Stomach smooth muscle (tissue), 2 donors: Measurements from ENCODE around the gene JCAD.
"Not testable (repeated sequence)": the region's sequence is repeated elsewhere in the genome, so short reads cannot be mapped to it uniquely, and the experiment has no call there.

Source experiments
- H3K27ac ChIP-seq: one replicate; pipeline ENCODE4 v1.7.0; 2013; ENCODE audit warnings: mild to moderate bottlenecking, low read length, inconsistent platforms
- H3K27me3 ChIP-seq, 2 donors: one replicate each; pipeline ENCODE4 v1.7.0; 2013; ENCODE audit warnings: low read length in 2 of 2; ENCODE audit not compliant: insufficient read depth in 2 of 2, control insufficient read depth in 1 of 2
- H3K36me3 ChIP-seq, 2 donors: one replicate each; pipeline ENCODE4 v1.7.0; 2013; ENCODE audit warnings: low read length in 2 of 2; ENCODE audit not compliant: control insufficient read depth in 2 of 2, insufficient read depth in 2 of 2
- H3K4me1 ChIP-seq: one replicate; pipeline ENCODE4 v1.7.0; 2013; ENCODE audit warnings: low read length; ENCODE audit not compliant: control insufficient read depth, insufficient read depth
- H3K4me3 ChIP-seq, 2 donors: one replicate each; pipeline ENCODE4 v1.7.0; 2013; ENCODE audit warnings: low read length in 2 of 2
- H3K9ac ChIP-seq, 2 donors: one replicate each; pipeline ENCODE4 v1.7.0; 2013; ENCODE audit warnings: low read length in 2 of 2, mild to moderate bottlenecking in 1 of 2
- H3K9me3 ChIP-seq, 2 donors: one replicate each; pipeline ENCODE4 v1.7.0; 2013; ENCODE audit warnings: low read length in 2 of 2; ENCODE audit not compliant: control insufficient read depth in 2 of 2
- donor health status: healthy.
- donor health status: Pancreatic carcinoma.

Gene JCAD

DNA sequence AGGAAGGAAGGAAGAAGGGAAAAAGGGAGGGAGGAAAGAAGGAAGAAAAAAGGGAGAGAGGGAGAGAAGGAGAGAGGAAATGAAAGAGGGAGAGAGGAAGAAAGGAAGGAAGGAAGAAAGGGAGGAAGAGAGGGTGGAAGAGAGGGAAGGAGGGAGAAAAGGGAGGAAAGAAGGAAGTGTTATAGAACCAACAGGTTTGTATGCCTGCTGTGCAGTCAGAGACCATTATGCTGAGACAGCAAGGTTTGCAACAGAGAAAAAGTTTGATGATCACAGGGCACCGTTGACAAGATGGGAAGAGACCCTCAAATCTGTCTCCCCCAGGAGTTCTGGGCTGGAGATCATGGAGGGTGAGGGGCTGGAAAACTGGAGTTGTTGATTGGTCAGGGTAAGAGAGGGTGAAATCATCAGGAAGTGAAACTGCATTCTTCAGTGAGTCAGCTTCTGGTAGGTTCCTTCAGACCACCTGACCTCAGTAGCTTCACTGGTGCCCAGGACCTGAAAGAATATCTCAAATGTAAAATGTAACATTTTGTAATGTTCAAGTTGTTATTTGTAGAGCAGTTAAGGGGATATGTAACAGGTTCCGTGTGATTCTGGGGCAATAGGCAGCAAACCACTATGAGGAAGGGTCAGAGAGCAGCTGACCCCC is 76.3 kb downstream of the JCAD start:
- Histone ChIP-seq H3K9ac (no peak overlapping the region), H3K27me3 (no peaks in the 10 kb centered on the region), H3K4me3 (no peak overlapping the region), H3K4me1 (no peaks in the 10 kb centered on the region), H3K27ac (no peak overlapping the region), H3K36me3 (no peaks in the 10 kb centered on the region), H3K9me3 (peaks cover 3 to 6% of the 10 kb centered on the region in 2 donors)

DNA sequence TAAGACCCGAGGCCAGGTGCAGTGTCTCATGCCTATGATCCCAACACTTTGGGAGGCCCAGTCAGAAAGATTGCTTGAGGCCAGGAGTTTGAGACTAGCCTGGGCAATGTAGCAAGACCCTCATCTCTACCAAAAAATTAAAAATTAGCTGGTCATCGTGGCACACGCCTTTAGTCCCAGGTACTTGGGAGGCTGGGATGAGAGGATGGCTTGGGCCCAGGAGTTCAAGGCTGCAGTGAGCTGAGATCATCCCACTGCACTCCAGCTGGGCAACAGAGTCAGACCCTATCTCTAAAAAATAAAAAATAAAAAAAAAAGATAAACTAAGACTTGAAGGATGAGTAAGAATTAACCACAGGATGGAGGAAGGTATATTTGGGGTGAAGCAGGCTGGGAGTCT is 77.9 kb downstream of the JCAD start:
- no peak overlapping the region for H3K27ac ChIP-seq
- H3K4me3 ChIP-seq: no peak overlapping the region
- H3K4me1 ChIP-seq: peaks cover 2% of the 10 kb centered on the region
- no peaks in the 10 kb centered on the region for H3K36me3 ChIP-seq
- H3K27me3 ChIP-seq: no peaks in the 10 kb centered on the region
- peaks cover 3 to 6% of the 10 kb centered on the region in 2 donors for H3K9me3 ChIP-seq
- H3K9ac ChIP-seq: no peak overlapping the region

DNA sequence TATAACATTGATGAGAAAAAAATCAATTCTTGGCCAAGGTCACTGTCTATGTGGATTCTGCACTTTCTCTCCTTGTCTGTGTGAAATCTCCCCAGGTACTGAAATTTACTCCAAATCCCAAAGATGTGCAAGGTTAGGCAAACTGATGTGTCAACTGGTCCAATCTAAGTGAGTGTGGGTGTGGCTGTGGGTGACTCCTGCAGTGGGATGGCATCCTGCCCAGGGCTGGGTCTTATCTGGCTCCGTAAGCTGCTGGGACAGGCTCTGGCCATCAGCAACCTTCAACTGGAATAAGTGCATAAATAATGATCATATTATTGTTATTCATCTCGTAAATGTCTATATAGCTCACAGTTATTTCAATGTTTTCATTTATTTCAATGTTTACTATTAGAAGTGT is 79.3 kb downstream of the JCAD start:
- H3K27ac ChIP-seq: no peak overlapping the region
- no peak overlapping the region for H3K4me3 ChIP-seq

DNA sequence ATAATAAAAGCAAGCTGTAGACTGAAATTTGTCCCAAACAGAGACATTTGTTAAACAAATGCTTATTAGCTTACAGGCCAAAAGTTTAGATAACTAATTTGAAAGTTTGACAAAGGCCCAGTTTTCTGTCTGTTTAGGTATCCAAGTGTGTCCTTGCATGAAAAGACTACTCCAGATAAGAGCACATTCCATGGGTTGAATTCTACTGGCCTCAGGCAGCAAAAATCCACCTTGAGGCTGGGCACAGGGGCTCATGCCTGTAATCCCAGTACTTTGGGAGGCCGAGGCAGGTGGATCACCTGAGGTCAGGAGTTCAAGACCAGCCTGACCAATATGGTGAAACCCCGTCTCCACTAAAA is 80.0 kb downstream of the JCAD start:
- H3K27ac ChIP-seq, H3K27me3 ChIP-seq, H3K9me3 ChIP-seq, H3K4me3 ChIP-seq, H3K36me3 ChIP-seq, H3K9ac ChIP-seq, H3K4me1 ChIP-seq: not testable (repeated sequence)

More for the DNA sequence above, 79.3 kb downstream of the JCAD start:
- H3K27me3 ChIP-seq: no peaks in the 10 kb centered on the region
- no peak overlapping the region for H3K9ac ChIP-seq
- peaks cover 2% of the 10 kb centered on the region for H3K4me1 ChIP-seq
- H3K36me3 ChIP-seq: no peaks in the 10 kb centered on the region
- peaks cover 3 to 6% of the 10 kb centered on the region in 2 donors for H3K9me3 ChIP-seq

DNA sequence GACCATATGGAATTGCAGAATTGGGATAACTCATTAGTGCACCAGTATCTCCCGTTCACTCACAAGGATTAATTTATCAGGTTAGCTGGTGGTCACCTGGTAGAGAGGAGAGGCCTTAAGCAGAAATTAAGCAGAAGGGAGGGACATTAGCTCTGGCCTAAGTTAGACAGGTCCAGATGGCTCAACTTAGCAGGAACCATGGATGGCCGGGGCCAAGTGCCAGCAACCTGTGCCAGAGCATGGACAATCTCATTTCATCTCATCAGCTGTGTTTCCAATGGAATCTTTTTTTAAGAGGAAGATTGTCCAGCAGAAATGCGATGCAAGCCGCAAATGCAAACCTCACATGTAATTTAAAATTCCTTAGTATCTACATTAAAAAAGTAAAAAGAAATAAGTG is 82.2 kb downstream of the JCAD start:
- Histone ChIP-seq H3K9me3 (no peaks in the 10 kb centered on the region), H3K9ac (no peak overlapping the region), H3K36me3 (no peaks in the 10 kb centered on the region), H3K27me3 (no peaks in the 10 kb centered on the region), H3K27ac (no peak overlapping the region), H3K4me3 (no peak overlapping the region), H3K4me1 (peaks cover 2% of the 10 kb centered on the region)

DNA sequence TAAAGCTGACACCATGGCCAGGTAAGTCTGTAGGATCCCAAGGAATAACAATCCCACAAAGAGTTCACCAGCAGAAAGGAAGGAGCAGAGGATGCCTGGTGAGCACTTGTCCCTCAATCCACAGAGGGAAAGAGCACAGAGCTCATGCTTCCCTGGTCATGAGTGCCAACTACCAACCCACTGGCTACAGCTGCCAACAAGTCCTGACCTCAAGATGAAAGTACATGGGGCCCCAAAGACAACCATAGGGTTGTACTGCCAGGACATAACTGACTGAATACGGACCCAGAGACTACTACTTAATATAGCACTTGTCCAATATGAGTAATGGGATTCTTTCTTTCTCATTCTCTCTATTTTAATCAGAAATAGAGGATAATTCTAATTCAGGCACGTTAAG is 83.3 kb downstream of the JCAD start:
- peaks cover 4% of the 10 kb centered on the region for H3K4me1 ChIP-seq
- no peaks in the 10 kb centered on the region for H3K9me3 ChIP-seq
- no peak overlapping the region for H3K27ac ChIP-seq

DNA sequence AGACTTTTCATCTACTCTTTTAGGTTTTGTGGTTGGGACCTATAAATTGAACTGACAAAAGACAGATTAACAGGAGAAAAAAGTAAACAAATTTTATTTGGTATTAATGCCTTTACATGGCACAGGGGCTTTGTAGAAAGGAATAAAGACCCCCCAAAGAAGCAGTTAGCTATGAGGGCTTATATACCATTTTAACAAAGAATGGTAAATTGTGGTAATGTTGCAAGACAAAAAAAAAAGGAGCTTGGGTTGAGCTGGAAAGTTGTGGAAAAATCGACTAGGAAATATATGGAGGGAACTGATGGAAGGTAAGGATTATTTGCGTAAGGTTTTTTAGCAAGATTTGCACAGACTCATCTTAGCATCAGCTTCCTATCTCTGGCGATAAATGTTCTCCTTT is 84.6 kb downstream of the JCAD start:
- H3K36me3 ChIP-seq: no peaks in the 10 kb centered on the region
- H3K4me3 ChIP-seq: no peak overlapping the region
- no peaks in the 10 kb centered on the region for H3K9me3 ChIP-seq
- H3K27me3 ChIP-seq: no peaks in the 10 kb centered on the region
- peaks cover 11% of the 10 kb centered on the region for H3K4me1 ChIP-seq
- no peak overlapping the region for H3K27ac ChIP-seq
- H3K9ac ChIP-seq: no peak overlapping the region

More for the DNA sequence above, 83.3 kb downstream of the JCAD start:
- no peaks in the 10 kb centered on the region for H3K36me3 ChIP-seq
- no peak overlapping the region for H3K4me3 ChIP-seq
- H3K9ac ChIP-seq: no peak overlapping the region
- H3K27me3 ChIP-seq: no peaks in the 10 kb centered on the region

DNA sequence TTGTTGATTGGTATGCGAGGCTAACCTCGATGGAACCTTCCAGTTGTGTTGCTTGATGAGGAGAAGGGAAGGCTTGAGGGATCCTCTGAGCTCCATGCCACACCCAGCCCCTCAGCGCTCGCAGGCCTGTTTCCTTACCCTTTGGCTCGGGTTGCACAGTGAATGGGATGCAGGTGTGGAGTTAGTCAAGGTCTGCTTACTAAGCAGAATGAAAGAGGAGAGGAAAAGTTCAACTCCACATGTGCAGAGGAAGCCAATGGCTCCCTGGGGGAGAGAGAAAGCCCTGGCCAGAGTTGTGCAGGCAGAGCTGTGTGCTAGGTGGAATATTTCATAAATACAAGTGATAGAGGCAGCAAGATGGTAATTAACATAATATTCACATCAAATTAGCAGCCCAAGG is 85.5 kb downstream of the JCAD start:
- Histone ChIP-seq H3K9ac (no peak overlapping the region), H3K27ac (no peak overlapping the region), H3K4me1 (peaks cover 18% of the 10 kb centered on the region), H3K4me3 (no peak overlapping the region), H3K36me3 (no peaks in the 10 kb centered on the region), H3K27me3 (no peaks in the 10 kb centered on the region), H3K9me3 (no peaks in the 10 kb centered on the region)

DNA sequence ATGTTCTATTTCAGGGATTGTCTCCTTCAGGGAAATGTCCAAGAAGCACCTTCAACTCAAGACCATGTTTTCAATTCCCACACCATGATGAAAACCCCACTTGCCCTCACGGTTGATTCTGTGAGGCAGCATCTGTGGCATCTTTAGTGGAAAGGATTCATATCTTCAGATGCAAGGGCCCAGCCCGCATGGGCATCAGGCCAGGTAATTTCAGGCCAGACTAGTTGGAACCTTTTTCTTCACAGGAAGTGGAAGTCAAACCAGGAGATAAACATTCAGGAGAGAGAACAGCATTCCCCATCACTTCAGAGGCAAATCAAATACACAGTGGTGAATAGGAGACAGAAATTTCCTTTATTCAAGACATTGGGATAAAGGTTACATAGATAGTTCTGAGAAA is 88.8 kb downstream of the JCAD start:
- no peak overlapping the region for H3K9ac ChIP-seq
- H3K9me3 ChIP-seq: no peaks in the 10 kb centered on the region
- H3K27ac ChIP-seq: no peak overlapping the region
- no peaks in the 10 kb centered on the region for H3K27me3 ChIP-seq
- no peaks in the 10 kb centered on the region for H3K36me3 ChIP-seq
- peaks cover 22% of the 10 kb centered on the region for H3K4me1 ChIP-seq
- H3K4me3 ChIP-seq: no peak overlapping the region

DNA sequence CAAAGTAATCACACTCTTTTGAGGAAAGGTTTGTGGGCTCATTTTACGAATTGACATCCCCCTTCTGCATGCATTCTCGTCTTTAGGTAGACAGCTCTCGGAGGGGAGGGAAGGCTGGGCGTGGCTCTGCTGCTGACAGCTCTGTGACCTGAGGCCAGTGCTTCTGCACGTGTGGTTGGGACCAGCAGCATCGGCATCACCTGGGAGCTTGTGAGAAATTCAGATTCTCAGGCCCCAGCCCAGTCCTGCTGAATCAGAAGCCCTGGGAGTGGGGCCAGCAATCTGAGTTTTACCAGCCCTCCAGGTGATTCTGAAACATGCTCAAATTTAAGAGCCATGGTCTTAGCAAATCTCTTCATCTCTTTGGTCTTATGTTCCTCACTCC is 89.4 kb downstream of the JCAD start:
- Histone ChIP-seq H3K27me3 (no peaks in the 10 kb centered on the region), H3K9me3 (no peaks in the 10 kb centered on the region), H3K4me3 (no peak overlapping the region), H3K27ac (no peak overlapping the region), H3K4me1 (peaks cover 22% of the 10 kb centered on the region), H3K9ac (no peak overlapping the region), H3K36me3 (no peaks in the 10 kb centered on the region)

DNA sequence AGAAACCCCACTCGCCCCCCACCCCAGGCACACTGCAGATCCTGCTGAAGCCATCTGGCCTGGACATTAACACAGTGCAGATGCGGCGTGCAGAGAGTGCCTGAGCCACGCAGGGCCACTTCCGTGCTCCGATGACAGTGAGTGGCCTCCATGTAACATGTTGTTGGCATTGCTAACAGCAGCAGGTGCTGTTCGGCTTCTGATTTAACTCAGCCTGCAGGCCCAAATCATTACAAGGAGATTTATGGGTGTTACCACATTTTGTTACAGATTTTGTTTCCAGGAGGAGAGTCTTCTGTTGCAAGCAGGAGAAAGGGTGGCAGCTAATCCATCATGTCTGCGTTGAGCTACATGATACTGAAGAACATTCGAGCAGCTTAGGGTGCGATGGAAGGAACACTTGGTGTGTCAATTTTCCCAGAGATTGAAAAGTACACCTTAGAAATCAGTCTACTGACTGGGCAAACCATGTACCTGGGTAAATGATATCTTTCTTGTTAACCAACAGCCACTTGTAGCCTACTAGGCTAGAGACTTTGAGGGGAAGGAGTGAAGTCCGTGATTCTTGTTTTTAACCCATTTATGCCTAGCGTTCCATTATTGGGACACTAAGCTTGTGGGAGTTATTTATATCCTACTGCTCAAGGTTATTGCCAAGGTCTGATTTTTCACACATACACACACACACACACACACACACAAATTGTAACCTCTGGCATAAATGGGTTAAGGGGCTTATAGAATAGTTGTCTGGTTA is 90.0 kb downstream of the JCAD start:
- Histone ChIP-seq H3K4me3 (no peak overlapping the region), H3K9me3 (no peaks in the 10 kb centered on the region), H3K4me1 (peaks cover 22% of the 10 kb centered on the region), H3K27me3 (no peaks in the 10 kb centered on the region), H3K27ac (peak overlapping the region; percentile 64), H3K36me3 (no peaks in the 10 kb centered on the region), H3K9ac (no peak overlapping the region)
